OCI-M1 (cell line): ENCODE measurements around the gene BPIFA1.

Experiments
- DNase-seq: peaks from one replicate; lab custom pipeline; 2025; lab: John Stamatoyannopoulos, UW

The BPIFA1 gene

DNA sequence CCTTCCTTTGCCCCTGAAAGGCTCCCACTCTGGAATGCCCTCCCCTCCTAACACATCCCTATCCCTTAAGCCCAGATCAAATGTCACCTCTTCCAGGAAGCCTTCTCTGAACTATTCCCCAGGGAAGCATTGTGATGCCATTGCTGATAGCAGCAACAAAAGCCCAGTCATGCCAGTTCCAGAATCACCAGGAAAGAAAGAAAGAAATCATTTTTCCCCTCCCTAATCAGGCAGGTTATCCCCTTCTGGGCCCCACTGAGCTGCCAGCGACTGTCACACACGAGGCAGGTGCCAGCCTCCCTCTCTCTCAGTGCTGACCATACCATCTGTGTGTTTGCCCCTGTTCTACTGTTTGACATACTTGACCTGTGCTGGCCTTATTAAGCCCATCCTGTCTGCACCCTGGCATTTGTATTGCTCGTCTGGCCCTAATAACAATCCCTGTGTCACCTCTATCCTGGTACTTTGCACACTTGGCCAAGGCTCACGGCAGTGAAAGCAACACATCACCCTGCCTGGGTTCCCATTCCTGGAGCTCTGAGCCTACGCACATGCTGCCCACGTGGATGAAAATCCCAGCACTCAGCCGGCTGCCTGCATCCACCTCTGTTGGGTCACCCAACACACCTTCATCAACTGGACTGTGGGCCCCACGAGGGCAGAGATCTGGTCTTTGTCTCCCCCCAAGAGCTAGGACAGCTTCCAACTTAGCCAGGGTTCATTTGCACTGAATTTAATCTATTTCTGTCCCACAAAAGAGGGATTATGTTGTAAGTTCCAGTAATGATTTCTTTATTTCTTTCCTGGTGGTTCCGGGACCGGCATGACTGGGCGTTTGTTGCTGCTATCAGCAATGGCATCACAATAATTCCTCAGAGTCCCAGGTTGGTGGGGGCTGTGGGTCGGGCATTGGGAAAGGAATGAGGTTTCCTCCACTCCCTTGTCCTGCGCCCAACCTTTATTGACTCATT lies 42.0 kb downstream of the BPIFA1 start:
- DNase-seq = no peak

DNA sequence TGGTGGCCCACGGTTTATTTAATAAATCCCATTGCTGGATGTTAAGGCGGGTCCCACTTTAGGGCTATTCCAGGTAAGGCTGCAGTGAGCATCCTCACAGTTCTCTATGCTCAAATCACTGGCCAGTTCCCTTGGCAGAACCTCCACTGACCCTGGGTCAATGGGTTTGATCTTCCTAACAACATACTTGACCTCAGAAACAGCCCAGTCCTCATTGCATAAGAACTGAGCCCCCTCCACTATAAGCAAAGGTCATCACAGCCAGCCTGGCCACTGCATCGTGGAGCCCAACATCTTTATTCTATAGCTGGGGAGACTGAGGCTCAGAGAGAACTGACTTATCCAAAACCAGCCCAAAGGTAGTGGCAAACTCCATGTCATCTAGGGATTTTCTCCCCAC lies 42.9 kb downstream of the BPIFA1 start:
- no peak for DNase-seq

DNA sequence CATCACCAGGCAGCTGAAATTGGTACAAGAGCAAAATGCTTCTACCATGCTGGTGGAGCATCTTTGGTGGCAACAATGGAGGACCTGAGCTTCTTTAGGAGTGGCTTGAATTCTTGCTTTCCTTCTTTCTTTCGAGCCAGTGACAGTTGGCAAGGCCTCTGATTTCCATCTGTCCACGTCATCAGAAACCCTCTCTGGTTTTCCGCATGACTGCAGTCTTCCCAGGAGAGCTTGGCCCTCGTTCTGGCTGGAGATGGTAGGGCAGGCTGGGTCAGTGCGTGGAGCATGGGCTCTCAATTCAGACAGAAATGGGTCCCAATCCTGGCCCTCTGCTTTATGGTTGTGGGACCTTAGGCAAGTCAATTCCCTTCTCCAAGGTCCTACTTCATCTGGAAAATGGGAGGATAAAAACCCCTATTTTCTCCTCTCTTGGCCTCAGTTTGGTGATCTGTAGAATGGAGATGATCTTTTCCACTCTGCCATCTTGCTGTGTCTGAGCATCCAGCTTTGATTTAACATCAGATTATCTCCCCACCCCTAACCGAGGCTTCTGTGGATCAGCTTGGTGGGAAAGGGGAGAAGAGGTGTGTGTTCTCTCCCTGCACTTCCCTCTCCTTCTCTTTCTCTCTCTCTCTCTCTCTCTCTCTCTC lies 43.6 kb downstream of the BPIFA1 start:
- DNase-seq = no peak

- DNase-seq = no peak
Measured at GRCh38 chr20:33280000-33280680, 44.3 kb downstream of the BPIFA1 start.

DNA sequence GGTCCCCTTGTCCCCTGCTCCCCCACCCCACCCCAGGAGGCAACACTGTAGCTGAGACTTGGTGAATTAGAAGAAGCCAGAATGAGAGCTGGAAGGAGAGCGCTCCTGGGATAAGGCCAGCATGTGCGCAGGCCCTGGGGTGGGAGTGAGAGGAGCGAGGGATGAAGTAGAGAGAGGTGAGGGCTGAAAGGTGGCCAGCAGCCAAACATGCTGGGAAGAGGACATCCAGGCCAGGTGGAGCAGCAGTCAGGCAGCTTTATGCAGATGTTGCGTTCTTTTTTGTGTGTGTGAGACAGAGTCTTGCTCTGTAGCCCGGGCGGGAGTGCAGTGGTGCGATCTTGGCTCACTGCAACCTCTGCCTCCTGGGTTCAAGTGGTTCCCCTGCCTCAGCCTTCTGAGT lies 45.0 kb downstream of the BPIFA1 start:
- no peak for DNase-seq

DNA sequence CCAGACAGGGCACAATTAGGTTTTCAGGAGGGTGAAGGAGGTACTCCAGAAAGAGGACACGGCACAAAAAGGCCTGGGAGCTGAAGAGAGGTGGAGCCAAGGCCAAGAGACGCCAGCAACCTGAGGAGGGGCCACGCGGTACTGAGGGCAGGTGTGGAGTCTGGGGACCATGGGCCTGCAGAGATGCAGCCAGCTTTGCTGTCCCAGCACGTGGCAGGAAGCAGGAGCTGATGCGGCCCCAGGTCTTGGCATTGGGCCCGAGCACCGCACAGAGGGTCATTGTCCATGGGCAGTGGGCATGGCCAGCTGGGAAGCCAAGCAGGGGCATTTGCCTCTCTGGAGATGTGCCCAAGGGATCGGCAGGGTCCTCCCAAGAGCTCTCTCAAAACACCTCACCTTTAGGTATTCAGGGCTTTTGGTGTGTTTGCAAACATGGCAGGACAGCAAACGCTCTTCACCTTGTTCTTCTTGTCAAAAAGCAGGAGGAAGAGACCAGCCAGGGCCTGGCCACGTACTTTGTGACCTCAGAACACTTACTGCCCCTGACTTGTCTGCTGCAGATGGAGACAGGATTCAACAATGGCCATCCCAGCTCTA lies 45.9 kb downstream of the BPIFA1 start:
- no peak for DNase-seq

- no peak for DNase-seq
Measured at GRCh38 chr20:33282196-33282934, 46.6 kb downstream of the BPIFA1 start.

- DNase-seq = no peak
Measured at GRCh38 chr20:33282991-33283555, 47.3 kb downstream of the BPIFA1 start, which contains the start of gene BPIFB1. TSS of gene BPIFB1 (plus strand) at chr20:33283214. CDS start at chr20:33286074, 2,860 bp downstream.

DNA sequence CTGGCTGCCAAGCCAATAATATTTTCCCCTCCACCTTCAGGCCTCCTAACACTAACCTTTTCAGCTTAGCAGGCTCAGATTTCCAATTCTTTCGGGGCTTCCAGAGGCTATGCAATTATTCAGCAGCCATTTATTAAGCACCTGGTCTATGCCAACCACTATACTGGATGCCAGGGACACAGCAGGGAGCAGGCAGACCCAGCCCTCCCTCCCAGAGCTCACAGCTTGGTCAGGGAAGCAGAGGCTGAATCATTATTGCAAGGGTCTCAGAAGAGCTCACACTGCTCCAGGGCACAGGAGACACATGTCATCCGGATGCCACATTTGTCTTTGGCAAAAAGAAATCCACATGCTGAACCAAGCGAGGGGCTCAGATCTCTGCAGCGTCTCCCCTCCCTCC lies 48.5 kb downstream of the BPIFA1 start:
- no peak for DNase-seq

DNA sequence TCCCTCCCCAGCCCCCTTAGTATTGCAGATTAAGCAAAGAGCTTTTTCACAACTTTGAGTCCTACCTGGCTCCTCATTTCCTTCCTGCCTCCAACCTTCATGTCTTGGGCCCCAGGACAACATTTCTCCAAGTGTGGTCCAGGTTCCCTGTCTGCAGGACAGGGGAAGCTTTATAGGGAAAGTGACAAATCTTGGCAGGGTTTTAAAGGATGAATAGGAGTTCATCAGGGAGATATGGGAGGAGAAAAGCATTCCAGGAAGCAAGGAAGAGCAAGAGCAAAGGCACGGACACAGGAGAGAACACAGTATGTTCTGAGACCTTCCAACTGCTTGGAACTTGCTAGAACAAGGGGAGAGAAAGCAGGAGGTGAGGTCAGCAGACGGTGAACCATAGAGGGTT lies 49.1 kb downstream of the BPIFA1 start:
- DNase-seq = no peak

DNA sequence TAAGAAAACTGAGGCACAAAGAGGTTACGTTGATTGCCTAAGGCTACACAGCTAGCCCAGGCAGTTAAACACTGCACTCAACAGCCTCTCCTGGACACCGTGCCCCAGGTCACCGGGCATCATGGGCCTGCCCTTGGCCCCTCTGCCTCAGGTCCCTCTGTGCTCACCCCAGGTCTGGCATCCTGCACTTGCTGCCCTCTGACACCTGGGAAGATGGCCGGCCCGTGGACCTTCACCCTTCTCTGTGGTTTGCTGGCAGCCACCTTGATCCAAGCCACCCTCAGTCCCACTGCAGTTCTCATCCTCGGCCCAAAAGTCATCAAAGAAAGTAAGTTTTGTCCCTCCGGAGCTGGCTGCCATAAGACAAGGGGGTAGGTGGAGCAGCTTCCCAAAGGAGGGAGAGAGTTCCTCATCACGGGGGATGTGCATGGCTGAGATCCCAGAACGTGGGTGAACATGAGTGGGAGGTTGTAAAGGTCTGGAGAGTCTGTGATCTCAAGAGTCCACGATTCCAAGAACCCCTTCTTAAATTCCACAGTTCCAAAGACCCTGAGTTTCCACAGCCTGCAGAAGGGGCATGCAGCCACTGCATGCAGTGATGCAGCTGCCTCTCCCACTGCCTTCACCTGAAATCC lies 50.2 kb downstream of the BPIFA1 start:
- DNase-seq = no peak

DNA sequence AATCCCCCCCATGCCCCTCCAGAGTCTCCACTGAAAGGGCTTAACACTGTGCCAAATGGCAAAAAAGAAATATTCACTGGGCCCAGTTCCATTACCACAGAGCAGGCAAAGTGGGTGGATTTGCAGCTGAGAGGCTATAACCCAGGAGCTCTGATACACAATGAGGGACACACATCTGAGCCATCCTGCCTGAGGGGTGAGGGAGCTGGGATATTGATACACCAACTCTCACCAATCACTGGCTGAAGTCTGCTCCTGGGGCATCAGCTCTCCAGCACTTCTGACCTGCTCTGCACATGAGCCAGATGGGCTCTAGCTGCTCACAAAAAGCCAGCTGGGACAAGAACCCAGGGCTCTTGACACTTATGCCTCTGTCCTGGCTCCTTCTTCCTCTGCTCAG lies 52.1 kb downstream of the BPIFA1 start:
- no peak for DNase-seq

DNA sequence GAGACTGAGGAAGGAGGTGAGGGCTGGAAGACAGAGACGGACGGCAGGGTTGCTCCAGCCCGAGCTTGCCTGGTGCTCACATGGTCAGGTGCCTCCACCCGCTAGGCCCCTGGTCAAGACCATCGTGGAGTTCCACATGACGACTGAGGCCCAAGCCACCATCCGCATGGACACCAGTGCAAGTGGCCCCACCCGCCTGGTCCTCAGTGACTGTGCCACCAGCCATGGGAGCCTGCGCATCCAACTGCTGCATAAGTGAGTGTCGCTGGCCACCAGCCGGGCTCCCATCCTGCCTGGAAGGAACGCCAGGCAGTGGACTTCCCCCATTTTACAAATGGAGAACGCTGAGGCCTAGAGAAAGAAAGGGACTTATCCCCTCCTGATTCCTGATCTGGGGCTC lies 55.1 kb downstream of the BPIFA1 start:
- no peak for DNase-seq

DNA sequence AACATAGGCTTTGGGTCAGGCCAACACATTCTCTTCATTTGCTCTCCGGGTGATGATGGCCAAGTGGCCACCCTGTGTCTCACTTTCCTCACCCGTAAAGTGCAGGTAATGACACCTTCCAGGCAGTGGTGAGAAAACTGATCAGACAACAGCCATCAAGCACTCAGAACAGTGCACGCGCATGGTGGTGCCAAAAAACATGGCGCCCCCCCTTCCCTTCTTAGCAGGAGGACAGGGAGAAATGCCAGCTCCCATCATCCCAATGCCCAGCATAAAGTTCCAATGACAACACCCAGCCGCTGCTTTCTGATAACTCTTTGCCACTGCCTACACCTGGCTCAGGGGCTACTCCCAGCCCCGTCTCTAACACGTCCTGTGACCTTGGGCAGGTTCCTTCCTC lies 55.6 kb downstream of the BPIFA1 start:
- no peak for DNase-seq

DNA sequence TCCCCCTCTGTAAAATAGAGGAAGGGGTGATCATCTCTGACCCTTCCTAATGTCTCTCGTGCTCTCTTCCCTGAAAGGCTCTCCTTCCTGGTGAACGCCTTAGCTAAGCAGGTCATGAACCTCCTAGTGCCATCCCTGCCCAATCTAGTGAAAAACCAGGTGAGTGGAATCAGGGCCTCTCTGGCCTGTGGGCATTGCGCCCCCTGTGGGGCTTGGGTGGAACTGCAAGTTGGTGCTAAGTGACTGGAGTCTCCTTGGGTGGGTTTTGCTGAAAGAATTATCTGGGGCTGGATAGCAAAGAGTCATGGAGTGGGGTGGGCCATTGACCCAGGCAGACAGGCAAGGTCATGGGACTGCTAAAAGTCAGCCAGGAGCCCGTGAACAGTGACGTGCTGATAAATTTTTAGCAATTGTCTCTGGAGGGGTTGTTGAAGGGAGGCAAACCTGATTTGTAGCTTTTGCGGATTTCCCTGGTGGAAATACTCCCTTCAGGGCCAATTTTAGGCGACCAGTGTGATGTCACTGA lies 56.1 kb downstream of the BPIFA1 start:
- DNase-seq = peak; percentile 73
